ENCODE results near the gene SLFN12L. TPM values are rescaled to one million over a fixed set of nuclear protein-coding genes. Genes with fewer than 3 reads are reported as not detected.
A peak's percentile ranks its signal among the peaks of the same experiment; 100 is the strongest.
"Not testable (repeated sequence)": the region's sequence is repeated elsewhere in the genome, so short reads cannot be mapped to it uniquely, and the experiment has no call there.

The SLFN12L gene
- total and polyA plus RNA-seq, 4 experiments from 2014 or later: 13.4 to 78.8 (median 49.2) TPM

- H3K27ac ChIP-seq (ENCODE audit: low read depth, low read length); H3K9me3 Mint-ChIP-seq; H3K4me3 ChIP-seq (ENCODE audit: low read length in 2 of 2); H3K27me3 Mint-ChIP-seq; H3K9me3 ChIP-seq (ENCODE audit: control insufficient read depth in 1 of 2, low read length in 2 of 2); H3K36me3 ChIP-seq (ENCODE audit: insufficient read depth, low read length); DNase-seq; H3K27me3 ChIP-seq (ENCODE audit: insufficient read depth, low read length): not testable (repeated sequence)
- peaks cover 72% of the 10 kb centered on the region for H3K4me1 ChIP-seq (ENCODE audit: insufficient read depth, low read length)
- H3K36me3 Mint-ChIP-seq: peaks cover 48 to 55% of the 10 kb centered on the region in 2 donors
- peaks cover 61 to 86% (median 73%) of the 10 kb centered on the region in 4 donors for H3K4me1 Mint-ChIP-seq
- H3K4me3 Mint-ChIP-seq: peak overlapping the region in 6 of 8 donors; percentile 7 to 61 (median 48)
- ChIA-PET CTCF (ENCODE audit: partially characterized antibody) (interaction anchor here (0.6 to 0.7 kb wide), 2 partner anchors 53 to 301 kb away, joined by 3 read pairs; no protein-coding TSS in a partner anchor), POLR2A (ENCODE audit: partially characterized antibody) (interaction anchor here (1.2 to 13.6 kb wide), 7 partner anchors 8 to 288 kb away, joined by 4 to 316 read pairs (median 208); partner anchors contain the start of genes SLFN12L, SLFN13 and SLFN5)
- H3K27ac Mint-ChIP-seq: peak overlapping the region; percentile 60 to 91 (median 72)
- intact Hi-C loops (cut with micrococcal nuclease): loop anchor here (2.0 kb wide), 1 partner anchor 21 kb away; no protein-coding TSS in a partner anchor
Measured at GRCh38 chr17:35529326-35529725, 8.2 kb downstream of the SLFN12L start.

GRCh38 chr17:35523296-35523695 lies 14.2 kb downstream of the SLFN12L start:
- H3K4me1 Mint-ChIP-seq: peaks cover 83 to 98% (median 91%) of the 10 kb centered on the region in 4 donors
- DNase-seq: no peak
- peak overlapping the region; percentile 11 to 93 (median 71) for H3K27ac Mint-ChIP-seq
- Histone ChIP-seq H3K27me3 (ENCODE audit: insufficient read depth, low read length) (no peaks in the 10 kb centered on the region), H3K4me3 (ENCODE audit: low read length in 2 of 2) (no peak overlapping the region), H3K36me3 (ENCODE audit: insufficient read depth, low read length) (peaks cover 23% of the 10 kb centered on the region), H3K27ac (ENCODE audit: low read depth, low read length) (peak overlapping the region; percentile 35), H3K9me3 (ENCODE audit: control insufficient read depth in 1 of 2, low read length in 2 of 2) (no peaks in the 10 kb centered on the region), H3K4me1 (ENCODE audit: insufficient read depth, low read length) (peaks cover 92% of the 10 kb centered on the region)
- peaks cover 0 to 9% (median 0%) of the 10 kb centered on the region in 8 donors for H3K9me3 Mint-ChIP-seq
- POLR2A ChIA-PET (ENCODE audit: partially characterized antibody): interaction anchor here (0.7 to 9.9 kb wide), 7 partner anchors 12 to 210 kb away, joined by 3 to 208 read pairs (median 4); partner anchors contain the start of genes PEX12, SLFN11 and SLFN12L
- intact Hi-C loops (cut with micrococcal nuclease): no loop called here
- H3K36me3 Mint-ChIP-seq: peaks cover 67 to 73% of the 10 kb centered on the region in 2 donors
- CTCF ChIA-PET (ENCODE audit: partially characterized antibody): interaction anchor here (1.1 to 12.1 kb wide), 4 partner anchors 14 to 357 kb away, joined by 3 to 107 read pairs (median 10); partner anchors contain the start of gene SLFN12L
- no peaks in the 10 kb centered on the region for H3K27me3 Mint-ChIP-seq
- H3K4me3 Mint-ChIP-seq: peak overlapping the region in 6 of 8 donors; percentile 33 to 84 (median 58)

GRCh38 chr17:35521654-35522256 lies 15.7 kb downstream of the SLFN12L start:
- Histone ChIP-seq H3K4me3 (ENCODE audit: low read length in 2 of 2) (peak overlapping the region in 1 of 2 donors; percentile 10), H3K27ac (ENCODE audit: low read depth, low read length) (peak overlapping the region; percentile 54), H3K36me3 (ENCODE audit: insufficient read depth, low read length) (peaks cover 23% of the 10 kb centered on the region), H3K4me1 (ENCODE audit: insufficient read depth, low read length) (peaks cover 86% of the 10 kb centered on the region)
- H3K27me3 ChIP-seq (ENCODE audit: insufficient read depth, low read length); H3K9me3 ChIP-seq (ENCODE audit: control insufficient read depth in 1 of 2, low read length in 2 of 2); H3K27me3 Mint-ChIP-seq; H3K9me3 Mint-ChIP-seq: not testable (repeated sequence)
- Mint-ChIP-seq H3K4me3 (peak overlapping the region; percentile 77 to 91 (median 81)), H3K36me3 (peaks cover 71 to 73% of the 10 kb centered on the region in 2 donors), H3K27ac (peak overlapping the region; percentile 82 to 95 (median 91)), H3K4me1 (peaks cover 84 to 98% (median 92%) of the 10 kb centered on the region in 4 donors)
- ChIA-PET POLR2A (ENCODE audit: partially characterized antibody) (interaction anchor here (0.9 to 9.9 kb wide), 18 partner anchors 13 to 360 kb away, joined by 3 to 208 read pairs (median 4); partner anchors contain the start of genes AP2B1, PEX12, SLFN11 and SLFN12L), CTCF (ENCODE audit: partially characterized antibody) (interaction anchor here (1.1 to 12.1 kb wide), 5 partner anchors 9 to 209 kb away, joined by 3 to 107 read pairs (median 16); partner anchors contain the start of gene SLFN12L)
- intact Hi-C loops (cut with micrococcal nuclease): loop anchor here (1.0 to 2.0 kb wide), 3 partner anchors 9 to 35 kb away; partner anchors contain the start of gene SLFN12L
- DNase-seq: peak; percentile 45 to 84 (median 58)

GRCh38 chr17:35521150-35521549 lies 16.3 kb downstream of the SLFN12L start:
- CTCF ChIA-PET (ENCODE audit: partially characterized antibody): interaction anchor here (1.1 to 12.1 kb wide), 5 partner anchors 10 to 208 kb away, joined by 3 to 107 read pairs (median 16); partner anchors contain the start of gene SLFN12L
- peaks cover 0 to 7% (median 0%) of the 10 kb centered on the region in 8 donors for H3K9me3 Mint-ChIP-seq
- Histone ChIP-seq H3K27me3 (ENCODE audit: insufficient read depth, low read length) (no peaks in the 10 kb centered on the region), H3K36me3 (ENCODE audit: insufficient read depth, low read length) (peaks cover 23% of the 10 kb centered on the region), H3K4me3 (ENCODE audit: low read length in 2 of 2) (peak overlapping the region in 1 of 2 donors; percentile 10), H3K4me1 (ENCODE audit: insufficient read depth, low read length) (peaks cover 86% of the 10 kb centered on the region), H3K9me3 (ENCODE audit: control insufficient read depth in 1 of 2, low read length in 2 of 2) (no peaks in the 10 kb centered on the region), H3K27ac (ENCODE audit: low read depth, low read length) (no peak overlapping the region)
- H3K4me3 Mint-ChIP-seq: peak overlapping the region in 7 of 8 donors; percentile 77 to 91 (median 82)
- intact Hi-C loops (cut with micrococcal nuclease): loop anchor here (1.0 to 2.0 kb wide), 3 partner anchors 9 to 35 kb away; partner anchors contain the start of gene SLFN12L
- POLR2A ChIA-PET (ENCODE audit: partially characterized antibody): interaction anchor here (0.9 to 9.9 kb wide), 17 partner anchors 14 to 360 kb away, joined by 3 to 208 read pairs (median 4); partner anchors contain the start of genes AP2B1, SLFN11, SLFN12L and SLFN13
- DNase-seq: no peak
- no peaks in the 10 kb centered on the region for H3K27me3 Mint-ChIP-seq
- H3K27ac Mint-ChIP-seq: peak overlapping the region; percentile 69 to 92 (median 84)
- H3K4me1 Mint-ChIP-seq: peaks cover 82 to 98% (median 91%) of the 10 kb centered on the region in 4 donors
- H3K36me3 Mint-ChIP-seq: peaks cover 70 to 71% of the 10 kb centered on the region in 2 donors

DNA sequence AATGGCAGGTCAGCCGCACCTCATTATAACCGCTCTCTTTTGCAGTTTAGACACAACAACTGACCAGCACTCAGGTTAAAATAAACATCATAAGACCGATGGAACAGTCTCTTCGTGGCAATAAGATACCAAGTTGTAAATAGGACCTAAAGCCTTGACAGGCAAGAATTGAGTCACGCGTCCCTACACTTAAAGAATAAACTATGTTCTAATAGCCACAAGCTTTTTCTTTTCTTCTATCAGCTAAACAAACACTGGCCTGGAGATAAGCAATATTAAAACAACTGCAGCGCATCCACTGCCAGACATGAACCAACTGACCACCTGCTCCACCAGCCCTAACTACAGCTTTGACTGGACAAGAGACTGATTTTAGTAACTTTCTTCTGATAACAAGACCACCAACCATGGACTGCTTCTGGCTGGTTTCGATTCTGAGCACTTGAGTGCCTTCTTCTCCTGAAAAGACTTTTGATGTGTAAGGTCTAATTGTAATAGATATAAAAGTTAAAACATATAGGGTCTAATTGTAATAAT lies 17.5 kb downstream of the SLFN12L start:
- intact Hi-C loops (cut with micrococcal nuclease): loop anchor here (2.0 kb wide), 1 partner anchor 17 kb away; the partner anchor contains the start of gene SLFN12L

DNA sequence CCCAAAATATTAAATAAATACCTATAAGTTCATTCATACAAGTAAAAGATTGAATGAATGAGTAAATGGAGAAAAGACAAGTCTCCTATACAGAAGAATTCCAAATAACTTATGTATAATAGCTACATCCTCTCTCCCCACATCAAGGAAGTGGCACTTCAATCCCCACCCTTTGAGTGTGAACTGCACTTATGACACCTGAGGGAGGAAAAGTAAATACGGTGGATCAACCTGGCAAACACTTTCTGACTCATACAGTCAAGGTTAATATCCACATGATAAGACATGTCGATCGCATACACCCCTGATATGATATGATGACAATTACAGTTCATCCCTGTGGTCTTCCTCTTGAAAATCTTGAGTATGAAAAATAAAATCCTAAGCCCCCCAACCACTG lies 18.0 kb downstream of the SLFN12L start:
- Histone ChIP-seq H3K4me3 (ENCODE audit: low read length in 2 of 2) (peak overlapping the region in 1 of 2 donors; percentile 23), H3K4me1 (ENCODE audit: insufficient read depth, low read length) (peaks cover 74% of the 10 kb centered on the region), H3K27me3 (ENCODE audit: insufficient read depth, low read length) (no peaks in the 10 kb centered on the region), H3K9me3 (ENCODE audit: control insufficient read depth in 1 of 2, low read length in 2 of 2) (no peaks in the 10 kb centered on the region), H3K36me3 (ENCODE audit: insufficient read depth, low read length) (peaks cover 32% of the 10 kb centered on the region), H3K27ac (ENCODE audit: low read depth, low read length) (peak overlapping the region; percentile 0)
- intact Hi-C loops (cut with micrococcal nuclease): no loop called here
- no peaks in the 10 kb centered on the region for H3K27me3 Mint-ChIP-seq
- peaks cover 71 to 98% (median 86%) of the 10 kb centered on the region in 4 donors for H3K4me1 Mint-ChIP-seq
- POLR2A ChIA-PET (ENCODE audit: partially characterized antibody): interaction anchor here (0.7 to 9.9 kb wide), 9 partner anchors 15 to 305 kb away, joined by 3 to 208 read pairs (median 4); partner anchors contain the start of genes PEX12, SLFN12L, SLFN13 and SLFN5
- peak overlapping the region; percentile 27 to 91 (median 72) for H3K27ac Mint-ChIP-seq
- DNase-seq: peak in 1 of 5 donors; percentile 57
- peaks cover 61 to 76% of the 10 kb centered on the region in 2 donors for H3K36me3 Mint-ChIP-seq
- H3K9me3 Mint-ChIP-seq: peaks cover 0 to 2% (median 0%) of the 10 kb centered on the region in 8 donors
- H3K4me3 Mint-ChIP-seq: peak overlapping the region; percentile 17 to 83 (median 68)
- CTCF ChIA-PET (ENCODE audit: partially characterized antibody): interaction anchor here (1.3 to 12.1 kb wide), 5 partner anchors 11 to 33 kb away, joined by 3 to 107 read pairs (median 3); partner anchors contain the start of gene SLFN12L

More for the DNA sequence above, 17.5 kb downstream of the SLFN12L start:
- H3K27ac Mint-ChIP-seq: peak overlapping the region; percentile 66 to 91 (median 78)
- peaks cover 0 to 3% (median 0%) of the 10 kb centered on the region in 8 donors for H3K9me3 Mint-ChIP-seq
- no peaks in the 10 kb centered on the region for H3K27me3 Mint-ChIP-seq
- peaks cover 60 to 75% of the 10 kb centered on the region in 2 donors for H3K36me3 Mint-ChIP-seq
- Histone ChIP-seq H3K27me3 (ENCODE audit: insufficient read depth, low read length) (no peaks in the 10 kb centered on the region), H3K9me3 (ENCODE audit: control insufficient read depth in 1 of 2, low read length in 2 of 2) (no peaks in the 10 kb centered on the region), H3K27ac (ENCODE audit: low read depth, low read length) (no peak overlapping the region), H3K36me3 (ENCODE audit: insufficient read depth, low read length) (peaks cover 26% of the 10 kb centered on the region), H3K4me1 (ENCODE audit: insufficient read depth, low read length) (peaks cover 79% of the 10 kb centered on the region), H3K4me3 (ENCODE audit: low read length in 2 of 2) (peak overlapping the region in 1 of 2 donors; percentile 23)
- H3K4me1 Mint-ChIP-seq: peaks cover 76 to 98% (median 87%) of the 10 kb centered on the region in 4 donors
- POLR2A ChIA-PET (ENCODE audit: partially characterized antibody): interaction anchor here (0.6 to 9.9 kb wide), 9 partner anchors 15 to 306 kb away, joined by 3 to 208 read pairs (median 4); partner anchors contain the start of genes PEX12, SLFN12L and SLFN5
- H3K4me3 Mint-ChIP-seq: peak overlapping the region; percentile 17 to 83 (median 68)
- CTCF ChIA-PET (ENCODE audit: partially characterized antibody): interaction anchor here (1.3 to 12.1 kb wide), 5 partner anchors 11 to 34 kb away, joined by 3 to 107 read pairs (median 3); partner anchors contain the start of gene SLFN12L
- no peak for DNase-seq
